GM23338 (cell line): Measurements from ENCODE around the gene CEACAM16. TPM values are rescaled to one million over a fixed set of nuclear protein-coding genes. Genes with fewer than 3 reads are reported as not detected.

Source experiments
- ATAC-seq: fragments of 200-7000 bp; cut with Tn5 transposase; 3 replicates; pipeline ENCODE4 v1.9.1; 2020
- DNase-seq: peaks from one replicate; pipeline ENCODE4 v3.0.0-alpha.2; 2015; ENCODE audit warnings: low spot score
- H2AFZ ChIP-seq: fragments of 200-600 bp; sonication (generic); 2 replicates; pipeline ENCODE4 v1.8.0; 2016; ENCODE audit warnings: antibody characterized with exemption, mild to moderate bottlenecking, moderate library complexity
- H3F3A ChIP-seq: fragments of 200-600 bp; sonication (generic); replicated peaks from 2 replicates; pipeline ENCODE4 v1.8.0; 2017; ENCODE audit warnings: antibody characterized with exemption, mixed run types, low read depth
- H3K27ac ChIP-seq: fragments of 200-600 bp; sonication (generic); 2 replicates; pipeline ENCODE4 v1.6.1; 2016; ENCODE audit warnings: low read depth
- H3K27me3 ChIP-seq: fragments of 200-600 bp; sonication (generic); 2 replicates; pipeline ENCODE4 v1.8.0; 2016; ENCODE audit warnings: mild to moderate bottlenecking, mixed run types, moderate library complexity; ENCODE audit not compliant: insufficient read depth
- H3K36me3 ChIP-seq: fragments of 200-600 bp; sonication (generic); 2 replicates; pipeline ENCODE4 v1.8.0; 2016; ENCODE audit warnings: mild to moderate bottlenecking; ENCODE audit not compliant: insufficient read depth
- H3K4me1 ChIP-seq: fragments of 200-600 bp; sonication (generic); 2 replicates; pipeline ENCODE4 v1.8.0; 2016; ENCODE audit warnings: mild to moderate bottlenecking, moderate library complexity; ENCODE audit not compliant: insufficient read depth
- H3K4me2 ChIP-seq: fragments of 200-600 bp; sonication (generic); 2 replicates; pipeline ENCODE4 v1.7.1; 2017; ENCODE audit warnings: mixed run types
- H3K4me3 ChIP-seq: fragments of 200-600 bp; sonication (generic); 2 replicates; pipeline ENCODE4 v1.6.1; 2016; ENCODE audit warnings: mixed run types
- H3K79me2 ChIP-seq: fragments of 200-600 bp; sonication (generic); replicated peaks from 2 replicates; pipeline ENCODE4 v1.8.0; 2017; ENCODE audit warnings: mild to moderate bottlenecking; ENCODE audit not compliant: insufficient read depth
- H3K9me2 ChIP-seq: fragments of 200-600 bp; sonication (generic); 2 replicates; pipeline ENCODE4 v1.8.0; 2017; ENCODE audit not compliant: insufficient read depth
- H4K20me1 ChIP-seq: fragments of 200-600 bp; sonication (generic); replicated peaks from 2 replicates; pipeline ENCODE4 v1.8.0; 2017; ENCODE audit warnings: mild to moderate bottlenecking; ENCODE audit not compliant: insufficient read depth
- H3K27ac Mint-ChIP-seq: 2 replicates; pipeline ENCODE4 v1.8.0; 2020; ENCODE audit warnings: inconsistent platforms, mild to moderate bottlenecking, moderate library complexity, mixed read lengths
- H3K27me3 Mint-ChIP-seq: 3 replicates; pipeline ENCODE4 v1.8.0; 2022; ENCODE audit warnings: low read depth, mild to moderate bottlenecking, moderate library complexity, mixed read lengths, inconsistent platforms; ENCODE audit not compliant: insufficient read depth, poor library complexity
- H3K36me3 Mint-ChIP-seq: 3 replicates; pipeline ENCODE4 v1.8.0; 2021; ENCODE audit warnings: low read depth, mild to moderate bottlenecking, inconsistent platforms, moderate library complexity, mixed read lengths
- H3K4me1 Mint-ChIP-seq: 3 replicates; pipeline ENCODE4 v1.8.0; 2020; ENCODE audit warnings: mild to moderate bottlenecking, inconsistent platforms, mixed read lengths
- H3K4me3 Mint-ChIP-seq: 3 replicates; pipeline ENCODE4 v1.8.0; 2021; ENCODE audit warnings: moderate library complexity, mild to moderate bottlenecking, inconsistent platforms, mixed read lengths
- H3K9me3 Mint-ChIP-seq: 3 replicates; pipeline ENCODE4 v1.8.0; 2020; ENCODE audit warnings: moderate library complexity, mild to moderate bottlenecking, inconsistent platforms, mixed read lengths
- JUNB ChIP-seq: IDR thresholded peaks from one replicate; pipeline ENCODE4 v1.6.1; 2016; ENCODE audit warnings: antibody characterized with exemption; ENCODE audit not compliant: unreplicated experiment
- NANOG ChIP-seq: IDR thresholded peaks from 2 replicates; pipeline ENCODE4 v1.6.1; 2016; ENCODE audit warnings: antibody characterized with exemption, borderline replicate concordance
- POLR2AphosphoS5 ChIP-seq: IDR thresholded peaks from 2 replicates; pipeline ENCODE4 v1.6.1; 2016; ENCODE audit warnings: antibody characterized with exemption, low read depth
- STAT1 ChIP-seq: IDR thresholded peaks from one replicate; pipeline ENCODE4 v1.6.1; 2016; ENCODE audit warnings: antibody characterized with exemption; ENCODE audit not compliant: unreplicated experiment
- ZNF114 ChIP-seq: fragments of 250-450 bp; sonication (Bioruptor Pico); IDR thresholded peaks from 2 replicates; pipeline ENCODE4 v1.5.0; 2020; ENCODE audit warnings: mild to moderate bottlenecking, moderate library complexity
- ZNF462 ChIP-seq: fragments of 250-450 bp; sonication (Bioruptor Pico); IDR thresholded peaks from 2 replicates; pipeline ENCODE4 v1.5.0; 2020; ENCODE audit warnings: mild to moderate bottlenecking, moderate library complexity
- microRNA counts: library from miRNA; unstranded; fragments of <30 nt; microRNA quantifications from one replicate; lab custom pipeline; 2017
- microRNA-seq: library from miRNA; unstranded; fragments of <30 nt; microRNA quantifications from one replicate; pipeline ENCODE4, GENCODE V29; 2017
- polyA plus RNA-seq: library from polyadenylated mRNA; unstranded; fragments of >200 nt; fragmentation: Nextera tagmentation; extraction: Ambion mirVana; gene quantifications from 2 replicates; pipeline ENCODE4 v1.2.1, GENCODE V29; 2016
- small RNA-seq: library from RNA; depleted of rRNA; stranded (forward); fragments of <200 nt; gene quantifications from one replicate; pipeline ENCODE3, GENCODE V24; 2014; ENCODE audit warnings: low replicate concordance
- total RNA-seq: library from RNA; depleted of rRNA; stranded (reverse); fragments of >200 nt; shearing (Covaris generic); gene quantifications from 2 replicates; pipeline ENCODE4 v1.2.3, GENCODE V29; 2014; rRNA removed

The CEACAM16 gene
- total and polyA plus RNA-seq, 2 experiments from 2014 or later, result not detected

DNA sequence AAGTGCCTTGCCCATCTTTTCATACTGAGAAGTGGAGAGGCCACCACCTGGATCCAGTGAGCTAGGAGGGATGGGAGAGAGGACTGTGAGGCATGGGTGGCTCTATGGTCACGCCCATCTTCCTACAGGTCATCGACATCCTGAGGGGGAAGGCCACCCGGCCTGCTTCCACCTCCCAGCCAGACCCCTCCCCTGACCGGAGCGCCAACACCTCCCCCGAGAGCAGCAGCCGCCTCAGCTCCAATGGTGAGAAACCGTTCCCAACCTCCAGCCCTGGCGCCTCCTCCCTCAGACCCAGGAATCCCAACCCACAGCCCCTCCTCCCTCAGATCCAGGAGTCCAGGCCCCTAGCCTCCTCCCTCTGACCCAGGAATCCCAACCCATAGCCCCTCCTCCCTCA, 59.6 kb downstream of the CEACAM16 start (continued):
- TF ChIP-seq ZNF462 (CRISPR knock-in tag), result no peak
- TF ChIP-seq NANOG, result no peak
- no peak for TF ChIP-seq ZNF114
- TF ChIP-seq POLR2AphosphoS5, result no peak
- no peak for TF ChIP-seq JUNB

DNA sequence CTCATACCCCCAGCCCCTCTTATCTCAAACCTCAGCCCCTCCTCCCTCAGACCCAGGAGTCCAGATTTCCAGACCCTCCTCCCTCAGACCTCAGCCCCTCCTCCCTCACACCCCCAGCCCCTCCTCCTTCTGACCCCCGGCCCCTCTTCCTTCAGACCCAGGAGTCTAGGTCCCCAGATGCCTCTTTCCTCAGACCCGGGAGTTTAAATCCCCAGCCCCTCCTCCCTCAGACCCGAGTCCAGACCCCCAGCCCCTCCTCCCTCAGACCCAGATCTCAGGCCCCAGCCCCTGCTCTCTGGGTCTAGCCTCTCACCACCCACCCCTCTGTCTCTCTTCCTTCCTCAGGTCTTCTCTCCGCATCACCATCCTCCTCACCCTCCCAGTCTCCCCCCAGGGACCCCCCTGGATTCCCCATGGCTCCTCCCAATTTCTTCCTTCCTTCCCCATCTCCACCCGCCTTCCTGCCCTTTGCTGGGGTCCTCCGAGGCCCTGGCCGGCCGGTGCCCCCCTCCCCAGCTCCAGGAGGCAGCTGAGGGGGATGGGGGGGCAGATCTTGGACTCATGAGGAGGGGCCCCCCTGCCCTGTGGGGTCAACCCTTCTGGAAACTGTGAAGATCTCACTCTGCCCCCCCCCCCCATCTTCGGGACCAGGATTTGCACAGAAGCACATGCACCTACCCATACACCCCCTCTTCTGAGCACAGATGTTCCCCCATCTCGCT, 60.3 kb downstream of the CEACAM16 start:
- Histone ChIP-seq H3F3A (0 out of 2 replicates have a peak, but pooled peaks cover 14% of the 10 kb centered on the region), H2AFZ (no peak overlapping the region), H3K4me3 (no peak overlapping the region), H3K27me3 (peaks cover 44% of the 10 kb centered on the region), H3K4me2 (no peak overlapping the region), H3K4me1 (peaks cover 22% of the 10 kb centered on the region), H3K27ac (no peak overlapping the region), H3K36me3 (no peaks in the 10 kb centered on the region), H3K9me2 (no peaks in the 10 kb centered on the region), H4K20me1 (no peaks in the 10 kb centered on the region), H3K79me2 (no peaks in the 10 kb centered on the region)
- no peaks in the 10 kb centered on the region for H3K36me3 Mint-ChIP-seq
- ATAC-seq (no peak), DNase-seq (no peak)
- no peaks in the 10 kb centered on the region for H3K9me3 Mint-ChIP-seq
- H3K4me1 Mint-ChIP-seq, result peaks cover 22% of the 10 kb centered on the region
- TF ChIP-seq STAT1, result no peak
- TF ChIP-seq ZNF114, result no peak
- no peak for TF ChIP-seq POLR2AphosphoS5
- no peak for TF ChIP-seq JUNB
- peaks cover 44% of the 10 kb centered on the region for H3K27me3 Mint-ChIP-seq
- H3K27ac Mint-ChIP-seq, result no peak overlapping the region
- no peak overlapping the region; the same call in 2 of the 3 replicates for H3K4me3 Mint-ChIP-seq

MicroRNA genes within 50 kb of the gene (microRNA counts, 767-probe panel; counts per million panel counts)
- microRNA hsa-miR-4531 (lab: Ali Mortazavi, UCI), result not detected

Small RNA genes within 50 kb of the gene (microRNA-seq; reads per million reads assigned to microRNA genes)
- gene MIR4531, result not detected
- gene MIR8085, result not detected

Small RNA genes within 50 kb of the gene (small RNA-seq; reads per million reads assigned to genes)
- not detected for gene RF00285

Other genes with a start within 250 kb of the CEACAM16 start
- 10.5 and 10.6 TPM in 2 replicates for gene ZNF180, start 198.6 kb upstream of the CEACAM16 start, total RNA-seq
- 4.6 and 6.9 TPM in 2 replicates for gene ZNF180, start 198.6 kb upstream of the CEACAM16 start, polyA plus RNA-seq
- not detected in 2 replicates for gene CEACAM20, start 169.5 kb upstream of the CEACAM16 start, total RNA-seq
- not detected in 2 replicates for gene CEACAM20, start 169.5 kb upstream of the CEACAM16 start, polyA plus RNA-seq
- gene IGSF23, start 85.6 kb upstream of the CEACAM16 start, total RNA-seq, result not detected in 2 replicates
- gene IGSF23, start 85.6 kb upstream of the CEACAM16 start, polyA plus RNA-seq, result not detected in 2 replicates
- 15.0 and 19.0 TPM in 2 replicates for gene PVR, start 55.2 kb upstream of the CEACAM16 start, total RNA-seq
- 3.6 and 4.8 TPM in 2 replicates for gene PVR, start 55.2 kb upstream of the CEACAM16 start, polyA plus RNA-seq
- 0.16 and 0.38 TPM in 2 replicates for gene CEACAM19, start 27.7 kb upstream of the CEACAM16 start, total RNA-seq
- 0.56 and 0.76 TPM in 2 replicates for gene CEACAM19, start 27.7 kb upstream of the CEACAM16 start, polyA plus RNA-seq
- 0.62 and 1.4 TPM in 2 replicates for gene BCL3, start 49.6 kb downstream of the CEACAM16 start, total RNA-seq
- 3.3 and 4.1 TPM in 2 replicates for gene BCL3, start 49.6 kb downstream of the CEACAM16 start, polyA plus RNA-seq
- gene CBLC, start 78.7 kb downstream of the CEACAM16 start, total RNA-seq, result 27.1 and 29.3 TPM in 2 replicates
- 13.8 and 14.5 TPM in 2 replicates for gene CBLC, start 78.7 kb downstream of the CEACAM16 start, polyA plus RNA-seq
- gene BCAM, start 110.0 kb downstream of the CEACAM16 start, total RNA-seq, result 80.5 and 100 TPM in 2 replicates
- 33.3 and 36.9 TPM in 2 replicates for gene BCAM, start 110.0 kb downstream of the CEACAM16 start, polyA plus RNA-seq
- 230 and 235 TPM in 2 replicates for gene NECTIN2, start 147.1 kb downstream of the CEACAM16 start, total RNA-seq
- 109 and 113 TPM in 2 replicates for gene NECTIN2, start 147.1 kb downstream of the CEACAM16 start, polyA plus RNA-seq
- gene TOMM40, start 192.1 kb downstream of the CEACAM16 start, total RNA-seq, result 233 and 273 TPM in 2 replicates
- 135 and 142 TPM in 2 replicates for gene TOMM40, start 192.1 kb downstream of the CEACAM16 start, polyA plus RNA-seq
- gene APOE, start 206.6 kb downstream of the CEACAM16 start, total RNA-seq, result 1,391 and 1,438 TPM in 2 replicates
- gene APOE, start 206.6 kb downstream of the CEACAM16 start, polyA plus RNA-seq, result 1,133 and 1,232 TPM in 2 replicates
- gene APOC1, start 215.5 kb downstream of the CEACAM16 start, total RNA-seq, result 25.4 and 26.8 TPM in 2 replicates
- 221 and 252 TPM in 2 replicates for gene APOC1, start 215.5 kb downstream of the CEACAM16 start, polyA plus RNA-seq
- not detected in 2 replicates for gene APOC4, start 243.1 kb downstream of the CEACAM16 start, total RNA-seq
- not detected in 2 replicates for gene APOC4, start 243.1 kb downstream of the CEACAM16 start, polyA plus RNA-seq
- not detected in 2 replicates for gene APOC2, start 246.9 kb downstream of the CEACAM16 start, total RNA-seq
- gene APOC2, start 246.9 kb downstream of the CEACAM16 start, polyA plus RNA-seq, result not detected in 2 replicates